ENCODE results near the gene LETMD1. TPM values are rescaled to one million over a fixed set of nuclear protein-coding genes. Genes with fewer than 3 reads are reported as not detected.

The LETMD1 gene
- total RNA-seq, 1 experiment from 2014 or later = 26.0 TPM

GRCh38 chr12:51025836-51026638 is 22.1 kb upstream of the LETMD1 start, which contains the start of gene SLC11A2:
SLC11A2 (minus strand) TSS chr12:51026384; CDS start chr12:51010728, 15,656 bp downstream.
- DNase-seq (ENCODE audit: low read depth) = peak; percentile 88

GRCh38 chr12:51027342-51027835 is 20.7 kb upstream of the LETMD1 start:
- no peak for DNase-seq (ENCODE audit: low read depth)

- peak; percentile 66 for DNase-seq (ENCODE audit: low read depth)
Measured at GRCh38 chr12:51028126-51028812, 19.9 kb upstream of the LETMD1 start.

- peak; percentile 28 for DNase-seq (ENCODE audit: low read depth)
Measured at GRCh38 chr12:51028813-51029150, 19.3 kb upstream of the LETMD1 start.

- DNase-seq (ENCODE audit: low read depth) = no peak
Measured at GRCh38 chr12:51033048-51033447, 15.1 kb upstream of the LETMD1 start.

GRCh38 chr12:51033457-51034089 is 14.6 kb upstream of the LETMD1 start:
- DNase-seq (ENCODE audit: low read depth) = no peak

- no peak for DNase-seq (ENCODE audit: low read depth)
Measured at GRCh38 chr12:51036279-51036678, 11.8 kb upstream of the LETMD1 start.

- DNase-seq (ENCODE audit: low read depth) = no peak
Measured at GRCh38 chr12:51048661-51049251, 629 bp downstream of the LETMD1 start.

GRCh38 chr12:51049525-51049924 is 1.4 kb downstream of the LETMD1 start:
- no peak for DNase-seq (ENCODE audit: low read depth)

GRCh38 chr12:51051787-51052186 is 3.7 kb downstream of the LETMD1 start:
- DNase-seq (ENCODE audit: low read depth) = no peak

- no peak for DNase-seq (ENCODE audit: low read depth)
Measured at GRCh38 chr12:51055060-51055459, 6.9 kb downstream of the LETMD1 start.

GRCh38 chr12:51056242-51056641 is 8.1 kb downstream of the LETMD1 start:
- DNase-seq (ENCODE audit: low read depth) = peak; percentile 44

- DNase-seq (ENCODE audit: low read depth) = no peak
Measured at GRCh38 chr12:51059086-51059485, 11.0 kb downstream of the LETMD1 start.

GRCh38 chr12:51062631-51063397 is 14.7 kb downstream of the LETMD1 start:
- no peak for DNase-seq (ENCODE audit: low read depth)

- no peak for DNase-seq (ENCODE audit: low read depth)
Measured at GRCh38 chr12:51065530-51065929, 17.4 kb downstream of the LETMD1 start.

- DNase-seq (ENCODE audit: low read depth) = no peak
Measured at GRCh38 chr12:51067229-51067628, 19.1 kb downstream of the LETMD1 start.

- no peak for DNase-seq (ENCODE audit: low read depth)
Measured at GRCh38 chr12:51067771-51068170, 19.6 kb downstream of the LETMD1 start.

GRCh38 chr12:51070004-51070403 is 21.9 kb downstream of the LETMD1 start:
- DNase-seq (ENCODE audit: low read depth) = no peak

- no peak for DNase-seq (ENCODE audit: low read depth)
Measured at GRCh38 chr12:51071663-51072062, 23.5 kb downstream of the LETMD1 start.

- DNase-seq (ENCODE audit: low read depth) = no peak
Measured at GRCh38 chr12:51075390-51075789, 27.3 kb downstream of the LETMD1 start.

GRCh38 chr12:51076236-51076930 is 28.3 kb downstream of the LETMD1 start:
- DNase-seq (ENCODE audit: low read depth) = no peak
